Endothelial cell of umbilical vein (primary cell): ENCODE data around the gene ZNF624. TPM values are rescaled to one million over a fixed set of nuclear protein-coding genes. Genes with fewer than 3 reads are reported as not detected.
"Not testable (repeated sequence)": the region's sequence is repeated elsewhere in the genome, so short reads cannot be mapped to it uniquely, and the experiment has no call there.

ENCODE experiments used
- BruUV-seq: library from RNA; stranded (reverse); fragments of 400-500 nt; replicated peaks from 2 replicates; lab custom pipeline; 2021; lab: Mats Ljungman, UMichigan
- CTCF ChIA-PET: fragments of 300-600, 350-600 bp; sonication (Branson Sonifier 250); formaldehyde crosslinking; loops from one replicate; lab custom pipeline; 2021; ENCODE audit warnings: antibody characterized with exemption, inconsistent platforms; lab: Charles Lee
- POLR2A ChIA-PET: fragments of 300-600, 350-600 bp; sonication (Branson Sonifier 250); formaldehyde crosslinking; loops from one replicate; lab custom pipeline; 2021; ENCODE audit warnings: antibody characterized with exemption, inconsistent platforms; lab: Charles Lee
- DNase-seq: peaks from one replicate; pipeline ENCODE4 v3.0.0-alpha.2; 2011; ENCODE audit warnings: low read depth, low spot score
- FAIRE-seq: peaks from 2 replicates; lab custom pipeline; 2011; peaks lifted over from hg19 to GRCh38; lab: Jason Lieb, UNC
- H2AFZ ChIP-seq: 2 replicates; pipeline ENCODE4 v1.6.0; 2012; ENCODE audit warnings: low read depth, low read length, control low read depth, inconsistent platforms
- H3K27ac ChIP-seq: 2 replicates; pipeline ENCODE4 v1.5.1; 2011; ENCODE audit warnings: low read depth, mild to moderate bottlenecking, control low read depth, low read length, moderate library complexity; ENCODE audit not compliant: insufficient read depth
- H3K27me3 ChIP-seq, 2 experiments: 2 replicates each; pipeline versions ENCODE4 v1.6.0 to v1.6.1; 2011; ENCODE audit warnings: low read length in 2 of 2, mixed read lengths in 1 of 2; ENCODE audit not compliant: control insufficient read depth in 2 of 2, insufficient read depth in 2 of 2
- H3K36me3 ChIP-seq, 2 experiments: 2 replicates in 1 of 2; 3 replicates in 1 of 2; pipeline ENCODE4 v1.5.1; 2011; ENCODE audit warnings: low read length in 2 of 2, mild to moderate bottlenecking in 1 of 2, moderate library complexity in 1 of 2; ENCODE audit not compliant: control insufficient read depth in 2 of 2, insufficient read depth in 2 of 2; ENCODE audit errors: extremely low read depth in 1 of 2
- H3K4me1 ChIP-seq: 3 replicates; pipeline ENCODE4 v1.5.1; 2011; ENCODE audit warnings: mild to moderate bottlenecking, low read length; ENCODE audit not compliant: control insufficient read depth, insufficient read depth; ENCODE audit errors: extremely low read depth
- H3K4me2 ChIP-seq: 2 replicates; pipeline ENCODE4 v1.6.1; 2011; ENCODE audit warnings: low read length, control low read depth, mixed read lengths; ENCODE audit not compliant: insufficient read depth
- H3K4me3 ChIP-seq, 3 experiments: fragments of 200-600 bp in 1 of 3; sonication (generic), shearing (Covaris generic) in 1 of 3; replicated peaks in 1 of 3; 2 replicates each; pipeline ENCODE4 v1.5.1; 2011 to 2016; ENCODE audit warnings: control low read depth in 3 of 3, low read length in 3 of 3, mild to moderate bottlenecking in 2 of 3, inconsistent platforms in 1 of 3, low read depth in 1 of 3, moderate library complexity in 1 of 3; ENCODE audit not compliant: insufficient read depth in 1 of 3
- H3K79me2 ChIP-seq: 2 replicates; pipeline ENCODE4 v1.6.0; 2012; ENCODE audit warnings: low read length, inconsistent platforms; ENCODE audit not compliant: control insufficient read depth, insufficient read depth
- H3K9ac ChIP-seq: replicated peaks from 2 replicates; pipeline ENCODE3; 2011; ENCODE audit warnings: low read length, control low read depth; ENCODE audit not compliant: insufficient read depth; ENCODE audit errors: extremely low read depth
- H3K9me1 ChIP-seq: replicated peaks from 3 replicates; pipeline ENCODE4 v1.6.0; 2011; ENCODE audit warnings: mild to moderate bottlenecking, low read length; ENCODE audit not compliant: control insufficient read depth, insufficient read depth; ENCODE audit errors: extremely low read depth
- H3K9me3 ChIP-seq: replicated peaks from 2 replicates; pipeline ENCODE4 v1.5.1; 2012; ENCODE audit warnings: low read length, inconsistent platforms; ENCODE audit not compliant: control insufficient read depth, insufficient read depth
- H4K20me1 ChIP-seq: replicated peaks from 2 replicates; pipeline ENCODE3; 2011; ENCODE audit warnings: mild to moderate bottlenecking, low read length; ENCODE audit not compliant: control insufficient read depth, insufficient read depth; ENCODE audit errors: extremely low read depth
- EZH2 ChIP-seq: IDR thresholded peaks from 2 replicates; pipeline ENCODE4 v1.6.1; 2012; ENCODE audit warnings: borderline replicate concordance, low read depth, mild to moderate bottlenecking, moderate library complexity, low read length, inconsistent platforms; ENCODE audit not compliant: severe bottlenecking
- dilution Hi-C: fragments of 300-500 bp; cut with MboI; formaldehyde crosslinking; loops from one replicate; pipeline ENCODE4 v1.15.0; 2019; ENCODE audit warnings: low sequenced_read_pairs; ENCODE audit not compliant: extremely low pct_ligation_motif_present
- intact Hi-C: fragments of 100-400 bp; cut with micrococcal nuclease; formaldehyde crosslinking; loops from one replicate; pipeline ENCODE4 v1.10.0; 2022
- polyA plus RNA-seq, 4 experiments: library from polyadenylated mRNA; depleted of rRNA in 3 of 4; stranded (reverse) in 3 of 4; unstranded in 1 of 4; fragments of >200 nt; gene quantifications; 2 replicates each; pipeline versions ENCODE4 v1.2.1 to v1.2.3, GENCODE V29; 2011 to 2012; ENCODE audit warnings: missing spikeins in 1 of 4
- total RNA-seq: library from RNA; stranded (reverse); gene quantifications from 2 replicates; pipeline ENCODE4 v1.2.3, GENCODE V29; 2021

Gene ZNF624
- total and polyA plus RNA-seq, 2 donors (not counting 3 experiments of a cell fraction or from before 2014, with no cell fraction given), result 0.77 to 5.7 TPM

DNA sequence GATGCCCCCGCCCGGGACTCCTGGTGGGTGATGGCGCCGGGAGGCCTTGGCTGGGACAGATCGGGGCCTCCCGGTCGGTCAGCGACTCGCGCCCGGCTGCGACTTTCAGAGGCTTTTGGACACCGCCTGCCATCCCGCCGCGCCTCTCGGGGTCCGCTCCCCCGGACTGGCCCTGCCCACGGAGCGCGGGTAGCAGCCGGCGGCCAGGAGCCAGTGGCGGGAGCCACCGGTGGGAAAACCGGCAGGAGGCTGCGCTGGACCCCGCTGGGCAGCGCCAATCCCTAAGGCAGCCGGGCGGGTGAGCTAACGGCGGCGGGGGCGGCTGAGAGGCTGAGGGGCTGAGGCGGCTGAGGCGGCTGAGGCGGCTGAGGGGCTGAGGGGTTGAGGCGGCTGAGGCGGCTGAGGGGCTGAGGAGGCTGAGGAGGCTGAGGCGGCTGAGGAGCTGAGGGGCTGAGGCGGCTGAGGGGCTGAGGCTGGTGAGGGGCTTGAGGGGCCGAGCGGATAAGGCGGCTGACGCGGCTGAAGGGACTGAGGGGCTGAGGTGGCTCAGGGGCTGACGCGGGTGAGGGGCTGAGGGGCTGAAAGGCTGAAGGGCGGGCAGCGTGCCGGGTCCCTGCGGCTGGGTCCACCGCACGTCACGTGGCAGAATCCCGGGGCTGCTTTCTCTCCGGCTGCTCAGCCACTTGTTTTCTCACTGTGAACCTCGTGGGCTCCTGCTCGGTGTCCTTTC lies 13.4 kb upstream of the ZNF624 start:
- Histone ChIP-seq H3K27me3 (peaks cover 8 to 24% of the 10 kb centered on the region in 2 experiments), H3K4me3 (peak overlapping the region in 1 of 3 experiments; percentile 15)
- dilution Hi-C loops, BruUV-seq, H2AFZ ChIP-seq, H3K27ac ChIP-seq, H3K4me1 ChIP-seq, H3K79me2 ChIP-seq, H3K9me1 ChIP-seq, intact Hi-C loops, DNase-seq, H3K9ac ChIP-seq, FAIRE-seq, H3K4me2 ChIP-seq, CTCF ChIA-PET, H3K36me3 ChIP-seq, H4K20me1 ChIP-seq, H3K9me3 ChIP-seq, POLR2A ChIA-PET: not testable (repeated sequence)
- TF ChIP-seq EZH2, result peak; percentile 37

DNA sequence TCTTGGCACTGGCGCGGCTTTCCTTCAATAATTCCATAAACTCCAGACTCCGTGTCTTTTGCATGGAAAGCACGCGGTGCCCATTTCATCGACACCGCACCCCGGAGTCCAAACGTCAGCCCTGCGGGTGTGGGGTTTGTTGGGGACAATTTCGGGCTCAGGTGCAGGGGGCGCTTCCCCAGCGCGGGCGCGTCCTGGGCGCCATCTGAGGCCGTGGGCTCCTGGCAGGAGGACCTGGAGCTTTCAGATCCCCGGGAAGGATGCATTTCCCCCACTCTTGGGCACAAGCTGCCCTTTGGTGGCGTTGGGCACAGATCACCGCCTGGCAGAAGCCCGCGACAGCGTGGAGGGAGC lies 12.9 kb upstream of the ZNF624 start:
- H3K79me2 ChIP-seq, H3K9me3 ChIP-seq, H3K9ac ChIP-seq, H3K4me2 ChIP-seq, POLR2A ChIA-PET, H3K27ac ChIP-seq, H3K36me3 ChIP-seq, FAIRE-seq, dilution Hi-C loops, intact Hi-C loops, H2AFZ ChIP-seq, CTCF ChIA-PET, H3K4me1 ChIP-seq, BruUV-seq, DNase-seq, H3K9me1 ChIP-seq, H3K4me3 ChIP-seq, H4K20me1 ChIP-seq: not testable (repeated sequence)
- peaks cover 8 to 24% of the 10 kb centered on the region in 2 experiments for H3K27me3 ChIP-seq
